ENCODE results near the gene CTPS2.
A peak's percentile ranks its signal among the peaks of the same experiment; 100 is the strongest.
"Not testable (repeated sequence)": the region's sequence is repeated elsewhere in the genome, so short reads cannot be mapped to it uniquely, and the experiment has no call there.

The CTPS2 gene, protein sequence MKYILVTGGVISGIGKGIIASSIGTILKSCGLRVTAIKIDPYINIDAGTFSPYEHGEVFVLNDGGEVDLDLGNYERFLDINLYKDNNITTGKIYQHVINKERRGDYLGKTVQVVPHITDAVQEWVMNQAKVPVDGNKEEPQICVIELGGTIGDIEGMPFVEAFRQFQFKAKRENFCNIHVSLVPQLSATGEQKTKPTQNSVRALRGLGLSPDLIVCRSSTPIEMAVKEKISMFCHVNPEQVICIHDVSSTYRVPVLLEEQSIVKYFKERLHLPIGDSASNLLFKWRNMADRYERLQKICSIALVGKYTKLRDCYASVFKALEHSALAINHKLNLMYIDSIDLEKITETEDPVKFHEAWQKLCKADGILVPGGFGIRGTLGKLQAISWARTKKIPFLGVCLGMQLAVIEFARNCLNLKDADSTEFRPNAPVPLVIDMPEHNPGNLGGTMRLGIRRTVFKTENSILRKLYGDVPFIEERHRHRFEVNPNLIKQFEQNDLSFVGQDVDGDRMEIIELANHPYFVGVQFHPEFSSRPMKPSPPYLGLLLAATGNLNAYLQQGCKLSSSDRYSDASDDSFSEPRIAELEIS

DNA sequence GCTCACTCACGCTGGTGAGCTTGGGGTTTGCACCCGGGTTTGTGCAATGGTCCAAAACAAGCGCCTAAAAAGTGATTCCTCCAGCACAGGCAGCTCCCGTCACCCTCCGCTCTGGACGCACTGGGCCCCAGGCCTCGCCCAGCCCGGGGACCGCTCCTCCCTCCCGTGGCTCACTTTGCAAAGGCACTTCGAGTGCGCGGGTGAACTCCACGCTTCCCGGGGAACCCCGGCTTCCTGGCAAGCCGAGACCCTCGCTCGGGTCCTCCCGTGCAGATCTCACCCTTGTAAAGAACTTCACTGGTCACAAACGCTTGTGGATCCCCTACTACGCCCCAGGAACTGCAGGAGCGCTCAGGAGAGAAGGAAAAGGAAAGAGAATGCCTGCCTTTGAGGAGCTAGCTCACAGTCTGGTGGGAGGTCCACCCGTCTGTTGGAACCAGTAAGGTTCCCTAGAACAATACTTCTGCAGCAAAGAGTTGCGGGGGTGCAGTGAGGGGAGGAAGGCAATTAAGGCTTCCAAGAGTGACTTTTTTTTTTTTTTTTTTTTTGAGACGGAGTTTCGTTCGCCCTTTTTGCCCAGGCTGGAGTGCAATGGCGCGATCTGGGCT is at the start of gene CTPS2:
Gene CTPS2 (minus strand): TSS at position 122 of the 608 bp plus-strand sequence. CDS start 9,767 bp downstream, outside the sequence.
- DNase-seq, result peak; percentile 23 to 26

DNA sequence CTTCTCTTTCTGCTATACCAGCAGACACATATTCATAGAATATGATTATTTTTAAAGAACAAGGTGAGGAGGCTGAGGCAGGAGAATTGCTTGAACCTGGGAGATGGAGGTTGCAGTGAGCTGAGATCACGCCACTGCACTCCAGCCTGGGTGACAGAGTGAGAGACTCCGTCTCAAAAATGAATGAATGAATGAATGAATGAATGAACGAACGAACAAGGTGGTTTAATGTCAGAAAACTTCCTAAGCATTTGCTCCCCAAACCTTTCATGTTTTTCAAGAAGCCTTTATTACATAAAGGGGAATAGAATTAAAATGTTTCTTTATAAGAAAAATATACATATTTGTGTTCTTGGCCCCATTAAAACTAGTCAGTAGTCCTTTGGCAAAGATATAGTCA is 49.0 kb upstream of the CTPS2 start:
- DNase-seq, result not testable (repeated sequence)

DNA sequence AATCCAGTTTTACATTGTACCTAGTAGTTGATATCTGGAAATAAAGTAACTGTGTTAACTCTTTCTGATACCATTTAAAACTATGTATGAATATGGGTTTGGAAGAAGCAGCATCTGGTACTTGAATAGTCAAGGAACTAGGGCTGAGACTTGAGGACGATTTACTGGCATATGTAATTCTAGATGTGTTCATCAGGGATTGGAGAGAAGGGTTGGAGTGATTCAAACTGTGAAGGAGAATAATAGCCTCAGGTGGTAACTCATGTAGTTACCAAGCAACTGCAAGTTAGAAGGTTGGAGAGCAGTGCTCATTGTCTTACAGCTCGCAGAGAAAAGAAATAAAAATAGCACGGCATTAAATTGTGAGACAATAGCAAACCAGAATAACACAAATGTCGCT is 44.3 kb upstream of the CTPS2 start:
- peak; percentile 10 to 28 for DNase-seq

DNA sequence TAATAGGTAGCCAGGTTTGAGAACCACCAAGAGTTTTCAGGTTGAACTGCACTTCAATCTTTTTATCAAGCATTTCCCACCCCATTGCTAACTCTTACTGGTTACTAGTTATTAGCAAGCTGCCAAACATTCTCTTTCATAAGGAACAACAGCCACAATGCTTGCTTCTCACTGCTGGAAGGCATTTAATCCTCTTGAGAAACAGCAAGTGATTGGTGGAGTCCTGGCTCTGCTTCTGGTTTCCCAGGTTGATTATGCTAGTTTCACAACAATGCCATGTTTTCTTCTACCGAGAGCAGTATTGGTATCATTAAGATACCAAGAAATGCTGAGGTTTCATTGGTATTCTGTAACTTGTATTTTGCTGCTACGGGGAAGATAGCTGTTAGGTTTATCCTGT is 41.5 kb upstream of the CTPS2 start:
- no peak for DNase-seq

DNA sequence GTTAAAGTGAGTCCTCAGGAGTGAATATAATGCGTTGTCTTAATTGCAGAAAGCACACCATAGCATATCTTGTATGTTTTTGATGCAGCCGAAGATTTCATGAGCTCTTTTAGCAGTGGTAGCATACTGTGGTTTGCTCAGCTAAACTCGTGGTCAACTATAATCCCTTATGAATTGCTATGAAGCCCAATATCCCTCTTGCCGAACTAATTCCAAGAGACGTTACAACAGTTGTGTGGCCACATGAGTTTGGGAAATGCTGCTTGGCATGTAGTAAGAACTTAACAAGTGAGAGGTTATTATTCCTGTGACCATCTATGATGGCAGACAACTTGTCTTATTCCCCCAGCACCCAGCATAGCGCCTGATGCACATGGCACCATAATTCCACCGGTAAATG is 37.7 kb upstream of the CTPS2 start:
- no peak for DNase-seq

DNA sequence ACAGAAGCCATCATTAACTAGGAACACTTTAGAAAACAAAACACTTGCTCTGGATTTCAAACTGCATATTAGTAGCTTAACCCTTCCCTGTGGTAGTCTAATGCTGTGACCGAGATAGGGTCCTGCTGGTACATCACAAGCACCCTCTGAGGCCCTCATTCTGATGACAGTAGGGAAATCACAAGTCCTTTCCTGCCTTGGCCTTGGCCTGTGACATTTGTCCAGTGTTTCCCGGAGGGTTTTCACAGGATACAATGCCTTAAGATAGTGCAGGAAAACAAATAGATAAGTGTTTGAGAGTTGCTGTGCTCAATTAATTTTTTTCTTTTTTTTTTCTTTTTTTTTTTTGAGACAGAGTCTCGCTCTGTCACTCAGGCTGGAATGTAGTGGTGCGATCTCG is 36.0 kb upstream of the CTPS2 start:
- no peak for DNase-seq

DNA sequence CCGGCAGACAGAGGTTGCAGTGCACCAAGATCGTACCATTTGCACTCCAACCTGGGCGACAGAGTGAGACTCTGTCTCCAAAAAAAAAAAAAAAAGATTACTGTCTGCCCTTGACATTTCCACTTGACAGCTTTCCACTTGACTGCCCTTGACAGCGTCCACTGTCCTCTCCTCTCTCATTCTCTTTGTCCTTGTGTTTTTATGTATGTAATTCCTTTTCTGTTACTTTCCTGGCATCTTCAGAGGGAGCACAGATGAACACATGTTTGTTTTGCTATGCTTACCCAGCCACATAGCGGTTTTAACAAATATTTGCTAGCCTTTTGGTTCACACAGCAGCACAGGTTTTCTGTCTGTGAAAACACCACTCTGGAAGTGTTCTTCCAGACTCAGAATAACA is 33.2 kb upstream of the CTPS2 start:
- DNase-seq, result no peak

DNA sequence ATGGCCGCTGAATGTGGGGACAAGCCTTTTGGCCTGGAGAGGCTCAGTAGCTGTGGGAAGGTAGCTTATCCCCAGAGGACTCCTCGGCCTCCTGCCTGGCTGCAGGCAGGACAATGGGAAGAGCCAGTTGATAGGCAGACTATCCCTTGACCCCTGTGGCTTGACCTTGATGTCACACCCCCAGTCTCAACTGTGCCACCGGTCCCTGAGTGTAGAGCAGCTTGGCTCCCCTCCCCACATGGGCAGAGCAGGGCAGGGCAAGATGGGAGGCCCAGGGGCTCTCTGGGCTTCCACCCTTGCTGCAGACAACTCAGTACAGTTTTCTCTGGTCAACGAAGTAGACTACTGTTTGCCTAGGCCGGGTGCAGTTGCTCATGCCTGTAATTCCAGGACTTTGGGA is 32.6 kb upstream of the CTPS2 start:
- no peak for DNase-seq

DNA sequence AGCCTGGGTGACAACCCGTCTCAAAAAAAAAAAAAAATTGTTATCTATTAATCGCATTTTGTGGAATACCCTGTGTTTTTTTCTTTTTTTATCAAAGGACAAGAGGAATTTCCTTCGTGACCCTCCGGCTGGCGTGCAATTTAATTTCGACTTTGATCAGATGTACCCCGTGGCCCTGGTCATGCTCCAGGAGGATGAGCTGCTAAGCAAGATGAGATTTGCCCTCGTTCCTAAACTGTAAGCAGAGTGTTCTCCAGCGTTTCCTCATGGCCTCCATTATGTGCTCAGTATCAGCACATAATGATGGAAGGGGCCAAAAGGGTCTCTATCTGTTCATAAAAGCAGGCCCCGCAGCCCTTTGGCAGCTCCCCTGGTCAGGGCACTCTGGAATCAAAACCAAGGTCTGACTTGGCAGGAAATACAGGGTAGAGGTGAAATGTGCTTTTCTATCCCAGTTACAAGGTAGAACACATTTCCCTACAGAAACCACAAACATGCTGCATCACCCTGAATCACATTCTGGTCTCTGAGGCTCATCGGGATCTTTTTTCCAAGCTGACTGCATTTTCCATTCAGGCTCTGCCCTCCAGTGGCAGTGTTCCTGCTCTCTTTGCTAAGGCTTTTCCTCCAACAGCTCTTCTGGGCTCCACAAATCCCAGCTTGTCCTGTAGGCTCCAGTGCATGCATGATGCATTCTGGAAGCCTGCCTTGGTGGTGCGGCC is 31.3 kb upstream of the CTPS2 start:
- DNase-seq, result no peak

DNA sequence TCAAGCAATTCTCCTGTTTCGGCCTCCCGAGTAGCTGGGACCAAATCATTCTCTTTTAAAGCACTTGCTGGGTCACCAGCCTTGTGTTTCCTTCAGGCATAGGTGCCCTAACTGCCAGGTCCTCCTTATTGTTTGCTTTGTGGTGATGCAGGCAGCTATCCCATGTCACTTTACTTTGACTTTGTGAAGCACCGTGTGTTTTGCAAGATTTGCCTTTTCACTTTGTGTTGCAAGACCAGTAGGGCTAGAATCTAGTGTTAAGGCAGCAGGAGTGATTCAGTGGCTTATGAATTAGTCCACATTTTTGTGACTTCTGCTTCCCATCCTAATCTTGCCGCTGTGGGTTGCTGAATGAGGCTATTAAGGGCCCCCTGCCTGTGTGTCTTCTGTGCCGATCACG is 27.1 kb upstream of the CTPS2 start:
- no peak for DNase-seq

DNA sequence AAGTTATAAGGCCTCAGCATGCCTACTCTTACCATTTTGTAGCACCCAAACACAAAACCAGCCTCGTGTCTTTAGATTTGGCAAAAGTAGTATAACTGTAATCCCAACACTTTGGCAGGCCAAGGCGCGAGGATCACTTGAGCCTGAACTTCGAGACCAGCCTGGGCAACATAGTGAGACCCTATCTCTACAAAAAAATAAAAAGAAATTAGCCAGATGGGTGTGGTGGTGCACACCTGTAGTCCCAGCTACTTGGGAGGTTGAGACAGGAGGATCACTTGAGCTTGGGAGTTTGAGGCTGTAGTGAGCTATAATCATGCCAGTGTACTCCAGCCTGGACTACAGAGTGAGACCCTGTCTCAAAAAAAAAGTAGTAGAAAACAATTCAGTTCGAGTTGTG is 24.6 kb upstream of the CTPS2 start:
- no peak for DNase-seq

DNA sequence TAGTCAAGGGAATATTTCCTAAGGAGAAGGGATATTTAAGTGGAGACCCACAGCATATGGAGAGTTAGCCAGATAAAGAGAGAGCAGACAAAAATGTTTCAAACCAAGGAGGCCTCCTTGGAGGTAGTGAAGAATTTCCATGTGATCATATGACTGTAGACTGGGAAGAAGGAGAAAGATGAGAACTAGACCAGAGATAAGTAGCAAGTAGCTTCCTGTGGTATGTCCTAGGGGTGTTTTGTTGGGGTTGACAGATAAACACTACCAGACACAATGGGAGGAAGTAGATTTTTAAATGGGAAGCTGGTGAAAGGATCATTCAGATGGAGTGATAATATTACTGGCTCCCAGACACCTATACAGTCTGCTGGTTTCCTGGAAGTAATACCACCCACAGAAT is 20.5 kb upstream of the CTPS2 start:
- DNase-seq, result no peak

DNA sequence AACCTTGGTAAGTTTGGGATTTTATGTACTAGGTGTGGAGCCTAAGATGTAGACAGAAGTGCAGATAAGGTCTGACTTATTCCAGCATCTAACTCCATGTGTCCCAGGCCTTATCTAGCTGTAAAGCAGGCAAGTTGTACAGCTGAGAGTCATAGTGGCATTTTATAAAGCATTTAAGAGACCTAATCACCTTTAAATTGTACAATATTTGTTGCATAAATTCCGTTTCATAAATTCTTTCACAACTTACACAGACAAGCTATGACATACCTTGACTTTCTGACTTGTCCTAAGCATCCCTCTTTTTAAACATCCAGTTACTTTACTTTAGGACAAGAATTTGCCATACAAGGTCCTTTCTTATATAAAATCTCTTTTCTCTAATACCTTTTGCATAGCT is 18.0 kb upstream of the CTPS2 start:
- no peak for DNase-seq

DNA sequence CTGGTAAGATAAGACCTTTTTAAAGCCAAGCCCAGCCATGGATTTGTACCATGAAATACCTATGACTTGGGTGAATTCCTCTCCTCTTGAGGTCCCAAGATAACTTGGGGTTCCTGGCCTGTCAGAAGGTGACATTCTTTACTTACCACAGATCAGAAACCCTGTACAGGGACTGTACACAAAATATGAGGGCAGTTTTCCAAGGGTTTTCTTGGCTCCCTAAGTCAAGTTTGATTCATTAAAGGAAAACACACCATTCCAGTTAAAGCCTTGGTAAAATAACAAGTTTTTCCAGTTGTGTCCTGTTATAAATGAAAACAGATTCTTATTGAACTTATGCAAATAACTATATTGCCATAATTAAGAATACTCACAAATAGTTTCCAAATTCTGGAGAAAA is 15.2 kb upstream of the CTPS2 start:
- DNase-seq, result no peak

DNA sequence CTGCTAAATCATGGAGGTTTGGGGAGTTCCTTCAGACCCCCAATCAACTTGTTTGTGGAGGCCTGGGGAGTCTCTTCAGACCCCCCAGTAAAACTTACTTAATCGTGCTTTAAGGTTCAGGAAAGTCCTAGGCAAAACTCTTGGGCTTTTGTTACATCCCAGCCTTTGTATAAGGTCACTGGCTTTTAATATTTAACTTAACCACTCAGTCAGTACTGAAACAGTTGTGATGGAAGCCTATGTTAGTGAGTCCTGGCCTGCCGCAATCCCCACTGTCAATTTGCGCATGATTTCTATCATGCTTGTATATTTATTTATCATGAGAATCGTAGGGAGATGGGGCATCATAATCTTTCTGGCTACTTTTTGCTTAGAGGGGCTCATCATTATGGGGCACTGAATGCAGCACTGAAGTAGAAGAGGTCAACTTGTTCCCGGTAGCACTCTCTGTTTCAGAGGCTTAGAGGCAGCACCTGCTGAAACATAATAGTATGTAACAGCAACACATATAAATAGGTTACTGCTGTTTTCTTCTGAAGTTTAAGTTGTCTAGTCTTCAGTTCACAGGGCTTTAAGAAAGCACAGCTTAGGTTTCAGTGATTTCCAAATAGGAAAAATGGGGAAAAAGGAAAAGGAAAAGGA is 14.0 kb upstream of the CTPS2 start:
- DNase-seq, result not testable (repeated sequence)

DNA sequence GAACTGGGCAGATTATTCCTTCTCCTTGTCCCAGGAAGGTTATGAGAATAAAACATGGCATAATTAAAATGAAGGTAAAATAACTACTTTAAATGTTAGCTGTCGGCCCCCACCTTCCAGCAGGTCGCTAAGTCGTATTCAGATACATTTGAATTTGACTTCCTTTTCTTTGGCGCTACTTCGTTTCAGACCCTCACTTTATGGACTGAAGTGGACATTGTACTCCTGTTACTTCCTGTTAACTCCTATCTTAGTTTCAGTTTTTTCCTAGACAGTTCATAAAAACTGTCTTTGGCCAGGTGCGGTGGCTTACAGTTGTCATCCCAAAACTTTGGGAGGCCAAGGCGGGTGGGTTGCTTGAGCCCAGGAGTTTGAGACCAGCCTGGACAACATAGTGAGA is 12.6 kb upstream of the CTPS2 start:
- no peak for DNase-seq

DNA sequence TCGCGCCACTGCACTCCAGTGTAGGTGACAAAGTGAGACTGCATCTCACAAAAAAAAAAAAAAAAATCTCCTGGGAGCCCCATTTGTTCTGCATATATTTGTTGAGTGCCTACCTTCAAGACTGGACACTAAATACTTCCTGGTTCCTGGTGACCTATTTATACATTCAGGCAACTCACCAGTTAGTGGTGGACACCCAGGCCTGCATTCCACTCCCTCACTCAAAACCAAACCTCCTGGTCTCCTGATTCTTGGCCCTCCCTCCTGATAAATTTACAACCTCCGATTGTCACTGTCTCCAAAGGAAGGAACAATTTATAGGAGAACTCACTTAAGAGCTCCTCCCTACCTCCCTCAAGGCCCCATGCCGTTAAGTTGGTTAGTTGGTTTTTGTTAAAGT is 10.0 kb upstream of the CTPS2 start:
- no peak for DNase-seq

DNA sequence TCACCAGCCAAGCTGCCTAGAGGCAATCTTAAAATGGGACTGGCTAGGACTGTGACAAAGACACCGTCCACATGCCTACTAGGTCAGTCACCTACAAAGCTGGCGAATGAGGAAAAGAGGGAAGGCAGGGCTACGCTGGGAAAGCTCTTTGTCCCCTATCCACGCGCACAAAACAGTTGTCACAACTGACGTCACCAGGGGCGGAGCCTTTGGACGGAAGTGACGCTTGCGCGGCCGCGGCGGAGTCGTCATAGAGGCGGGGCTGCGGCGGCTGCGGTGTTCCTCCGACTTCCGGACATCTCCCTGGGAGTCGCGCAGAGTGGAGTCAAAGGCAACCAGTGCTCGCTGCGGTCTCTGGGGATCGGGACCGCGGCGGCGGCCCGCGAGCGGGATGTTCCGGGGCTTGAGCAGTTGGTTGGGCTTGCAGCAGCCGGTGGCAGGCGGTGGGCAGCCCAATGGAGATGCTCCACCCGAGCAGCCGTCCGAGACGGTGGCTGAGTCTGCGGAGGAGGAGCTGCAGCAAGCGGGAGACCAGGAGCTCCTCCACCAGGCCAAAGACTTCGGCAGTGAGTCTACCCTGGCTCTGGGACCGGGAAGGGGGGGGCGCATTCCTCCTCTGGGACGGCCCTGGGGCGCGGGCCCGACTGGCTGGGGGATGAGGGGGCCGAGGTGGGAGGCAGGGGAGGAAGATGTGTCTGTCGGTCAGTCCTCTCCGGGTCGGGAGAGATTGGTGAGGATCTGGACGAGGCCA is 7.0 kb upstream of the CTPS2 start, which contains the start of gene SYAP1:
Gene SYAP1 (plus strand): TSS at position 279 of the 751 bp plus-strand sequence. CDS start 113 bp downstream, at position 392.
- peak; percentile 84 to 88 for DNase-seq

DNA sequence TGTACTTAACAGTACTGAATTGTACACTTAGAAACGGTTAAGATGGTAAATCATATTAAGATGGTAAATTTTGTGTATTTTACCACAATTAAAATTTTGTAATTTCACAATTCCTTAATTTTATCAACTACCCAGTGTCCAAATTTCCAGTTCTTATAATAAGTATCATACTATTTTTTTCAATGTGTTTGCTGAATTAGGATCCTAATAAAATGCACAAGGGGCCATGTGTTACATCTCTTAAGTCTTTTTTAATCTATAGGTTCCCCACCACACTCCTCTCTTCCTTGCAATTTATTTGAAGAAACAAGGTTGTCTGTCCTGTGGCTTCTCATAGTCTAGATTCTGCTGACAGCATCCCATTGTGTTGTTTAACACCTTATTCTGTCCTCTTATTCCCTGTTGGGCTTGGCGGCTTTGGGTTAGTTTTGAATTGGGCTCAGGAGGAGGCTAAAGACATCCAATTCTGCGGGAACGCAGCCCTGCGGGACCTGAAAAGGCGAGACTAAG is 6.4 kb upstream of the CTPS2 start:
- DNase-seq, result no peak

DNA sequence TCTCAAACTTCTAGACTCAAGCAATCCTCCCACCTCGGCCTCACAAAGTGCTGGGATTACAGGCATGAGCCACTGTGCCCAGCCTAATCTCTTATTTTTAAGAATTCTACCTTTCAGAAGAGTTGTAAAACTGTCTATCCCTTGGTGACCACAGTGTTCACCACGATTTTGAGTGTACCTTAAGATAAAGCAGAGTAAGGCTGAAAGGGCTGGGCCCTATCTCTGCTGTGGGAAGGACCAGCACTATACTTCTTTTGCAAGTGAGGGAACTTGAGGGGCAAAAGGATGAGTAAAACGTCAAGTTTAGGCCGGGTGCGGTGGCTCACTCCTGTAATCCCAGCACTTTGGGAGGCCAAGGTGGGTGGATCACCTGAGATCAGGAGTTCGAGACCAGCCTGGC is 4.0 kb upstream of the CTPS2 start:
- DNase-seq, result not testable (repeated sequence)

DNA sequence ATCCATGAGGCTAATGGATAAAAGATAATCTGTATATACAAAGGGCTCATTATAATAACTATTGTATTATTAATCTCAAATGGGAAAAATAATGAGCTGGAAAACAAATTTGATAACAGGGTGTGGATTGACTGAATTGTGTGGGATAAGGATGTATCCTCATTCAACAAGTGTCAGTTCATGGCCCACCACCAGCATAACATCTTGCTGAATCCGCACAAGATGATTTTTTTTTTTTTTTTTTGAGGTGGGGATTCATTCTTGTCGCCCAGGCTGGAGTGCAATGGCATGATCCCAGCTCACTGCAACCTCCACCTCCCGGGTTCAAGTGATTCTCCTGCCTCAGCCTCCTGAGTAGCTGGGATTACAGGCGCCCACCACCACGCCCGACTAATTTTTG is 3.2 kb upstream of the CTPS2 start:
- DNase-seq, result not testable (repeated sequence)

DNA sequence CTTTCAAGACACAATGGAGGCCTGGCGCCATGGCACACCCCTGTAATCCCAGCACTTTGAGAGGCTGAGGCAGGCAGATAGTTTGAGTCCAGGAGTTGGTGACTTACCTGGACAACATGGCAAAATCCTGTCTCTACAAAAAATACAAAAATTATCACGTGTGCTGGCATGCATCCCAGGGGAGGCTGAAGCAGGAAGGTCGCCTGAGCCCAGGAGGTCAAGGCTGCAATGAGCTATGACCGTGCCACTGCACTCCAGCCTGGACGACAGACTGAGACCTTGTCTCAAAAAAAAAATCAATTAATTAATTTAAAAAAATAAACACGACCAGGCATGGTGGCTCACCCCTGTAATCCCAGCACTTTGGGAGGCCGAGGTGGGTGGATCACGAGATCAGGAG is 2.0 kb upstream of the CTPS2 start:
- DNase-seq, result no peak
